ENCODE data around the gene COL26A1.

DNA sequence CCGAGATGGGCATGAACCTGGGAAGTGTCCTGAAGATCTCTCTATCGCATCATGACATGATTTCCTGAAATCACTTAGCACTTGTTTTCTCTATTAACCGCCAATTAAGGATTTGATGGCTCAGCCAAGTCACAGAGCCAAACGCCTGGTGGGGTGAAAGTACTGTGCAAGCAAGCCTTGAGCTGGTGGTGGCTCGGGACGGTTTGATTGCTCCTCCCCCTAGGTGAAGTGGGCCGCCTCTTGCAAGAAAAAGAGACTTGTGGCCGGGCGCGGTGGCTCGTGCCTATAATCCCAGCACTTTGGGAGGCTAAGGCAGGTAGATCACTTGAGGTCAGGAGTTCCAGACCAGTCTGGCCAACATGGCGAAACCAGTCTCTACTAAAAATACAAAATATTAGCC lies 50.3 kb downstream of the COL26A1 start:
- TF ChIP-seq, protein P1, sequence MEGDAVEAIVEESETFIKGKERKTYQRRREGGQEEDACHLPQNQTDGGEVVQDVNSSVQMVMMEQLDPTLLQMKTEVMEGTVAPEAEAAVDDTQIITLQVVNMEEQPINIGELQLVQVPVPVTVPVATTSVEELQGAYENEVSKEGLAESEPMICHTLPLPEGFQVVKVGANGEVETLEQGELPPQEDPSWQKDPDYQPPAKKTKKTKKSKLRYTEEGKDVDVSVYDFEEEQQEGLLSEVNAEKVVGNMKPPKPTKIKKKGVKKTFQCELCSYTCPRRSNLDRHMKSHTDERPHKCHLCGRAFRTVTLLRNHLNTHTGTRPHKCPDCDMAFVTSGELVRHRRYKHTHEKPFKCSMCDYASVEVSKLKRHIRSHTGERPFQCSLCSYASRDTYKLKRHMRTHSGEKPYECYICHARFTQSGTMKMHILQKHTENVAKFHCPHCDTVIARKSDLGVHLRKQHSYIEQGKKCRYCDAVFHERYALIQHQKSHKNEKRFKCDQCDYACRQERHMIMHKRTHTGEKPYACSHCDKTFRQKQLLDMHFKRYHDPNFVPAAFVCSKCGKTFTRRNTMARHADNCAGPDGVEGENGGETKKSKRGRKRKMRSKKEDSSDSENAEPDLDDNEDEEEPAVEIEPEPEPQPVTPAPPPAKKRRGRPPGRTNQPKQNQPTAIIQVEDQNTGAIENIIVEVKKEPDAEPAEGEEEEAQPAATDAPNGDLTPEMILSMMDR (IDR thresholded peaks at IDR 0.05): no peak
- no peak for TF ChIP-seq ZFX (IDR thresholded peaks at IDR 0.05; ENCODE audit: borderline replicate concordance)
